ENCODE measurements around the gene FBXL13. TPM values are rescaled to one million over a fixed set of nuclear protein-coding genes. Genes with fewer than 3 reads are reported as not detected.

The FBXL13 gene
- total RNA-seq, 4 donors from 2014 or later, result 0.40 to 0.95 (median 0.51) TPM

GRCh38 chr7:102849079-102849478 lies 225.5 kb downstream of the FBXL13 start:
- no peak for DNase-seq
- Histone ChIP-seq H3K9me3 (no peaks in the 10 kb centered on the region), H3K4me3 (no peak overlapping the region), H3K4me1 (peaks cover 0 to 4% (median 0%) of the 10 kb centered on the region in 3 donors), H3K27me3 (no peaks in the 10 kb centered on the region), H3K36me3 (no peaks in the 10 kb centered on the region), H3K27ac (no peak overlapping the region)
- intact Hi-C loops (cut with DNase I), result no loop called here
- TF ChIP-seq POLR2A (IDR thresholded peaks at IDR 0.05), result no peak
- TF ChIP-seq CTCF (IDR thresholded peaks at IDR 0.05), result no peak
- WGBS, 2 donors, result 73 to 77% methylated on average over 5 of the region's 5 CpGs

- no peak overlapping the region for H3K4me3 ChIP-seq
- H3K4me1 ChIP-seq, result peaks cover 0 to 25% (median 0%) of the 10 kb centered on the region in 3 donors
- intact Hi-C loops (cut with DNase I), result no loop called here
- H3K27ac ChIP-seq, result no peak overlapping the region
- TF ChIP-seq CTCF (IDR thresholded peaks at IDR 0.05) (no peak), POLR2A (IDR thresholded peaks at IDR 0.05) (no peak)
- no peaks in the 10 kb centered on the region for H3K36me3 ChIP-seq
- H3K27me3 ChIP-seq, result no peaks in the 10 kb centered on the region
- no peak for DNase-seq
- H3K9me3 ChIP-seq, result no peaks in the 10 kb centered on the region
- WGBS, 2 donors, result 78 to 88% methylated on average over 2 of the region's 2 CpGs
Measured at GRCh38 chr7:102845346-102845745, 229.2 kb downstream of the FBXL13 start.

GRCh38 chr7:102843850-102844249 lies 230.7 kb downstream of the FBXL13 start:
- DNase-seq, result no peak
- Histone ChIP-seq H3K27ac (no peak overlapping the region), H3K4me3 (no peak overlapping the region), H3K9me3 (no peaks in the 10 kb centered on the region), H3K36me3 (no peaks in the 10 kb centered on the region), H3K27me3 (no peaks in the 10 kb centered on the region), H3K4me1 (peaks cover 0 to 25% (median 0%) of the 10 kb centered on the region in 3 donors)
- WGBS, 2 donors, result 75 to 76% methylated on average over 3 of the region's 3 CpGs
- intact Hi-C loops (cut with DNase I), result no loop called here
- no peak for TF ChIP-seq POLR2A (IDR thresholded peaks at IDR 0.05)
- TF ChIP-seq CTCF (IDR thresholded peaks at IDR 0.05), result no peak

- Histone ChIP-seq H3K4me3 (no peak overlapping the region), H3K27ac (peak overlapping the region in 2 of 4 donors; percentile 29 to 57), H3K27me3 (no peaks in the 10 kb centered on the region), H3K36me3 (no peaks in the 10 kb centered on the region), H3K9me3 (no peaks in the 10 kb centered on the region), H3K4me1 (peaks cover 0 to 25% (median 0%) of the 10 kb centered on the region in 3 donors)
- TF ChIP-seq POLR2A (IDR thresholded peaks at IDR 0.05) (no peak), CTCF (IDR thresholded peaks at IDR 0.05) (no peak)
- DNase-seq, result no peak
- intact Hi-C loops (cut with DNase I), result no loop called here
Measured at GRCh38 chr7:102842284-102842683, 232.3 kb downstream of the FBXL13 start.

GRCh38 chr7:102841290-102841689 lies 233.3 kb downstream of the FBXL13 start:
- Histone ChIP-seq H3K36me3 (no peaks in the 10 kb centered on the region), H3K27ac (no peak overlapping the region), H3K27me3 (no peaks in the 10 kb centered on the region), H3K4me3 (no peak overlapping the region), H3K9me3 (no peaks in the 10 kb centered on the region), H3K4me1 (peaks cover 0 to 29% (median 4%) of the 10 kb centered on the region in 3 donors)
- intact Hi-C loops (cut with DNase I), result no loop called here
- 35% methylated on average over 2 of the region's 2 CpGs for WGBS, 2 donors
- DNase-seq, result no peak
- TF ChIP-seq CTCF (IDR thresholded peaks at IDR 0.05) (no peak), POLR2A (IDR thresholded peaks at IDR 0.05) (no peak)
